Inflammatory macrophage treated with lipopolysaccharide for 4 hours (primary cell): ENCODE results near the gene RTN3.
A peak's percentile ranks its signal among the peaks of the same experiment; 100 is the strongest.
"Not testable (repeated sequence)": the region's sequence is repeated elsewhere in the genome, so short reads cannot be mapped to it uniquely, and the experiment has no call there.

ENCODE experiments used
- DNase-seq: peaks from one replicate; pipeline ENCODE4 v3.0.0-alpha.2; 2020

The RTN3 gene, protein sequence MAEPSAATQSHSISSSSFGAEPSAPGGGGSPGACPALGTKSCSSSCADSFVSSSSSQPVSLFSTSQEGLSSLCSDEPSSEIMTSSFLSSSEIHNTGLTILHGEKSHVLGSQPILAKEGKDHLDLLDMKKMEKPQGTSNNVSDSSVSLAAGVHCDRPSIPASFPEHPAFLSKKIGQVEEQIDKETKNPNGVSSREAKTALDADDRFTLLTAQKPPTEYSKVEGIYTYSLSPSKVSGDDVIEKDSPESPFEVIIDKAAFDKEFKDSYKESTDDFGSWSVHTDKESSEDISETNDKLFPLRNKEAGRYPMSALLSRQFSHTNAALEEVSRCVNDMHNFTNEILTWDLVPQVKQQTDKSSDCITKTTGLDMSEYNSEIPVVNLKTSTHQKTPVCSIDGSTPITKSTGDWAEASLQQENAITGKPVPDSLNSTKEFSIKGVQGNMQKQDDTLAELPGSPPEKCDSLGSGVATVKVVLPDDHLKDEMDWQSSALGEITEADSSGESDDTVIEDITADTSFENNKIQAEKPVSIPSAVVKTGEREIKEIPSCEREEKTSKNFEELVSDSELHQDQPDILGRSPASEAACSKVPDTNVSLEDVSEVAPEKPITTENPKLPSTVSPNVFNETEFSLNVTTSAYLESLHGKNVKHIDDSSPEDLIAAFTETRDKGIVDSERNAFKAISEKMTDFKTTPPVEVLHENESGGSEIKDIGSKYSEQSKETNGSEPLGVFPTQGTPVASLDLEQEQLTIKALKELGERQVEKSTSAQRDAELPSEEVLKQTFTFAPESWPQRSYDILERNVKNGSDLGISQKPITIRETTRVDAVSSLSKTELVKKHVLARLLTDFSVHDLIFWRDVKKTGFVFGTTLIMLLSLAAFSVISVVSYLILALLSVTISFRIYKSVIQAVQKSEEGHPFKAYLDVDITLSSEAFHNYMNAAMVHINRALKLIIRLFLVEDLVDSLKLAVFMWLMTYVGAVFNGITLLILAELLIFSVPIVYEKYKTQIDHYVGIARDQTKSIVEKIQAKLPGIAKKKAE

DNA sequence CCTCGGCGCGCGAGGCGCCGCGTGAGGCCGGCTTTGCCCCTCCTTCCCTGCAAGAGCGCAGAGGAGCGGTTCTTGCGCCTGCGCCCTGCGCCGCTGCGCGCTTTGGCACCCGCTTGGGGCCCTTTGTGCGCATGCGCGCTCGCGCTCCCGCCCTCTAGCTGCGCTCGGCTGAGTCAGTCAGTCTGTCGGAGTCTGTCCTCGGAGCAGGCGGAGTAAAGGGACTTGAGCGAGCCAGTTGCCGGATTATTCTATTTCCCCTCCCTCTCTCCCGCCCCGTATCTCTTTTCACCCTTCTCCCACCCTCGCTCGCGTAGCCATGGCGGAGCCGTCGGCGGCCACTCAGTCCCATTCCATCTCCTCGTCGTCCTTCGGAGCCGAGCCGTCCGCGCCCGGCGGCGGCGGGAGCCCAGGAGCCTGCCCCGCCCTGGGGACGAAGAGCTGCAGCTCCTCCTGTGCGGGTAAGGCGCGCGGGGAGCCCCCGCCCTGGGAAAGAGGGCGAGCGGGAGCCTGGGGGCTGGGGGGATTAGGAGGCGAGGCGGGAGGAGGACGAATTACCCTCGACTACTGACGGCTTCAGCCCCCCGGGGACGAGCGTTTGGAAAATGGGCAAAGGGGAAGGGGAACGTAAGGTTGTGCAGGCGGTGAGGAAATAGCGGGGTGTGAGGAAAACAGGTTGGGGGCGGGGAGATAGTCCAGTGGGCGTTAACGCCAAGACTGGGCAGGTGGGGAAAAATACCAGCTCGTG lies at the start of gene RTN3:
RTN3 (plus strand) TSS at position 180 of the 745 bp plus-strand sequence; CDS start at position 317, 137 bp downstream.
- peak; percentile 99 for DNase-seq

GRCh38 chr11:63635762-63636465 lies 45.4 kb upstream of the RTN3 start:
- DNase-seq, result peak; percentile 61

DNA sequence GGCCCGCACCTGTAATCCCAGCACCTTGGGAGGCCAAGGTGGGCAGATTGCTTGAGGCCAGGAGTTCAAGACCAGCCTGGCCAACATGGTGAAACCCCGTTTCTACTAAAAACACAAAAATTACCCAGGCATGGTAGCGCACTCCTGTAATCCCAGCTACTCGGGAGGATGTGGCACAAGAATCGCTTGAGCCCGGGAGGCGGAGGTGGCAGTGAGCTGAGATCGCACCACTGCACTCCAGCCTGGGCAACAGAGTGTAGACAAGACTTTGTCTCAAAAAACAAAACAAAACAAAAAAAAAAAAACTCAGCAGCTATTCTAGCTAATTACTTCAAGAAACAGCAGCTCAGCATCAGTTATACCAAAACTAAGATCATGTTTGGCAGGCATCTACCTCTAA lies 42.9 kb upstream of the RTN3 start:
- not testable (repeated sequence) for DNase-seq

DNA sequence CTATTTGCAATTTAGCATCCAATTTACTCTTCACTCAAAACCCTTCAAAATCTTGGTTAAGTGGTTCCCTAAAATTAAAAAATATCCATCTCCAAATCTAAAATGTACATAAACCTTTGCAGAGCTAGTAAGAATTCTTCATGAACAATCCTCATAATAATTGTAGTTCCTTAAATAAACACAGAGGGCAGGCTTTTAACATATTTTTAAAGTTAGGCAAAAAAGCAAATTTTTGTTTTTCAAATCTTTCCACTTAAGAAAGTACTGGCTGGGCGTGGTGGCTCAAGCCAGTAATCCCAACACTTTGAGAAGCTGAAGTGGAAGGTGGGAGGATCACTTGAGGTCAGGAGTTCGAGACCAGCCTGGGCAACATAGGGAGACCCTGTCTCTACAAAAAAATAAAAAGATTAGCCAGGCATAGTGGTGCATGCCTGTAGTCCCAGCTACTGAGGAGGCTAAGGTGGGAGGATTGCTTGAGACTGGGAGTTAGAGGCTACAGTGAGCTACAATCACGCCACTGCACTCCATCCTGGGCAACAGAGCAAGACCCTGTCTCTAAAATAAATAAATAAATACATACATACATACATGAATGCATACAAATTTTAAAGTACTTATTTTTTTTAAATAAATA lies 42.0 kb upstream of the RTN3 start:
- peak; percentile 29 for DNase-seq

GRCh38 chr11:63641727-63642126 lies 39.6 kb upstream of the RTN3 start:
- no peak for DNase-seq

GRCh38 chr11:63643205-63643604 lies 38.1 kb upstream of the RTN3 start:
- no peak for DNase-seq

DNA sequence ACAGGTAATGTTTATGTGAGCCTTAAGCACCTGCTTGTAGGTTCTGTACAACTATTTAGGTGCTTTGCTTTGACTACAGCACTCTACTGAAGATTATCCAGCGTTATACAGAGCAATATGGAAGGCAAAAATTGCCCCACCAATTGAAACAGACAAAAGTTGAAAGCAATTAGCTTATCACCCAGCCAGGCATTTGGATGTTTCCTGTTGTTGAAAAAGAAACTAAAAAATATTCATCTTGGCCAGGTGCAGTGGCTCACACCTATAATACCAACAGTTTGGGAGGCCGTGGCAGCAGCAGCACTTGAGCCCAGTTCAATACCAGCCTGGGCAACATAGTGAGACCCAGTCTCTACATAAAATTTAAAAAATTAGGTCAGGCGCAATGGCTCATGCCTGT lies 28.6 kb upstream of the RTN3 start:
- no peak for DNase-seq

DNA sequence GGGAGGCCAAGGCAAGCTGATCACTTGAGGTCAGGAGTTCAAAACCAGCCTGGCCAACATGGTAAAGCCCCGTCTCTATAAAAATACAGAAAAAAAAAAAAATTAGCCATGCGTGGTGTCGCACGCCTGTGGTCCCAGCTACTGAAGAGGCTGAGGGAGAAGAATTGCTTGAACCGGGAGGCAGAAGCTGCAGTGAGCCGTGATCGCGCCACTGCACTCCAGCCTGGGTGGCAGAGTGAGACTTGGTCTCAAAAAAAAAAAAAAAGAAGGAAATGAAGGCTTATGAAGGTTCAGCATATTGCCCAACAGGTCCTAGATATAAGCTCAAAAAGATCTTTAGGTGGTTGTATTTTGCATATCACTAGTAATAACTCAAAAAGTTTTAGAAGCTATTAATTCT lies 20.3 kb upstream of the RTN3 start:
- no peak for DNase-seq

DNA sequence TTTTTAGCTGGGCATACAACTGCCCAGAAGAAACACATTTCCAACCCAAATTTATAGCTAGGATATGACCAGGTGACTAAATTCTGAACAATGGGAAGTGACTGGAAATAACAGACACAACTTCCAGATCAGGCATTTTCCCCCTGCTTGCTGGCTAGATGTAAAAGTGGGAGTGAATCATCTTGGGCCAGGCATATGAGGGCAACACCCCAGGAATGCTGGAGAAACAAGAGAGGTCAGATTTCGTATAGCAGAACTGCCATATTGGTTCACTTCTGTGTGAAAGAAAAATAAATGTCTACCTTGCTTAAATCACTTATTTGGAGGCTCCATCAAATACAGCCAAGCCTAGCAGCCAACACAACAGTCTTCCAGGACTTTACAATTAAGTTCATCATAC lies 17.5 kb upstream of the RTN3 start:
- DNase-seq, result no peak

- DNase-seq, result no peak
Observed at GRCh38 chr11:63666874-63667273, 14.4 kb upstream of the RTN3 start.

- DNase-seq, result no peak
Observed at GRCh38 chr11:63667995-63668795, 13.1 kb upstream of the RTN3 start.

GRCh38 chr11:63670096-63670432 lies 11.2 kb upstream of the RTN3 start:
- DNase-seq, result no peak

DNA sequence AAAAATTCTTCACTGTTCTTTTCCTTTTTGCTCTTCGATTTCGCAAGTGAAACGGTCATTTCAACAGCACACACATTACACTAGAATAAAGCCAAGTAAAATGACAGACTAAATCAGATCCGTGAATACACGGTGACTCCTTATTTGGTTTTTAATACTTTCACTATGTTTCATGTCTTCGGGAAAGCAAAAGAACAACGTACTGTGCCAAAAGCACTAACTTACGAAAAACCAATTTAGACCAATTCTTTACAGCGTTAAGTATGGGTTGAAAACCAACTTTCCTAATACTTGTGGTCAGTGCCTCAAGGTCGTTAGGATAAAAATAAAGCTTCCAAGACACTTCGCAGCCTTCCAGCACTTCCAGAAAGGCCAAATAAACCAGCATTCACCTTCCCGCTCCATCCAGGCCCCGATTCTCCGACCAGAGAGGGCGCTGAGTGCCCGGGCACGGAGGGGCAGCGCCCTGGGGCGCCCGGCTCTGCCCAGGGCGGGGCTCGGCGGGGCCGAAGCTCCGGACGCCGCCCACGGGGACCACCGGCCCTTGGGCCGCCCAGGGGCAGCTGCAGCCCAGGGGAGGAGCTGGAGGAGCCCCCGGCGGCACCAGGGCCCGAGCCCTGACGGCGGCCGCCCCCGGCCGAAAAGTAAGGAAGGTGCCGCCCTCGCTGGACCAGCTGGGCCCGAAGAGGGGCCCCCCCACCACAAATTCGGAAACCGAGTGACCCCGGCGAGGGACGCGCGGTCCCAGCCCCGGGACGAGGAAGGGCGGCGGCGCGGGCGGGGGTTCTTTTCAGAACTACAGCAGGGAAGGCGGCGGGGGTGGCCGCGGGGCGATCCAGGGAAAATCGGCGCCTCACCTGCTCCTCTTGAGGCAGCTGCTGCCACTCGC lies 10.6 kb upstream of the RTN3 start:
- DNase-seq, result peak; percentile 76

GRCh38 chr11:63671322-63672155 lies 9.8 kb upstream of the RTN3 start, which contains the start of gene ATL3:
ATL3 (minus strand) TSS chr11:63671376; CDS start chr11:63671335, 41 bp downstream.
- DNase-seq, result peak; percentile 94

DNA sequence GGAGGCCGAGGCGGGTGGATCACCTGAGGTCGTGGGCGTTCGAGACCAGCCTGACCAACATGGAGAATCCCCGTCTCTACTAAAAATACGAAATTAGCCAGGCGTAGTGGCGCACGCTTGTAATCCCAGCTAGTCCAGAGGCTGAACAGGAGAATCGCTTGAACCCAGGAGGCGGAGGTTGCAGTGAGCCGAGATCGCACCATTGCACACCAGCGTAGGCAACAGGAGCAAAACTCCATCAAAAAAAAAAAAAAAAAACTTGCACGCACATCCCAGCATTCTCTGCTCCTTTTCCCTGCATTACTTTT lies 9.2 kb upstream of the RTN3 start:
- DNase-seq, result no peak

GRCh38 chr11:63672936-63673539 lies 8.3 kb upstream of the RTN3 start:
- no peak for DNase-seq

GRCh38 chr11:63673579-63673978 lies 7.7 kb upstream of the RTN3 start:
- no peak for DNase-seq

DNA sequence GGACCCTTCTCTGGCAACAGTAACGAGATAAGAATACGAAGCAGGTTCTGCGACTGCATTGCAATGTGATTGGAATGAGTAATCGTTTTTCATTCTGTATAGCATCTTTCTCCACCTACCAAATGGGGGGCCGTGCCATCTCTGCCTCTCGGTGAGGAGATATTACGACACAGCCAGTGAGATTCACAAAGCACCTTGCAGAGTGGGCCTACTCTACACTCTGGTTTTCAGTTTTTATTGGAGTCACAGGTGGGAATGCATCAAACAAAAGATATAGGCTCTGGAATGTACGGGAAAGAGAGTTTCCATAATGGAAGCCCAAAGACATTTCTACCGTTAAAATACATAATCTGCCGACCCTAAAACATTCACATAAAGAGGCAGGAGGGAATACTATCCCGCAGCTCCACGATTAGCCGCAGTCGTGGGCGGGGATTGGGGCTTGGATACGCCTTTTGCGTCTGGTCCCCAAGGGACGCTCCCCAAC lies 423 bp upstream of the RTN3 start:
- DNase-seq, result no peak
